SK-N-SH (cell line): ENCODE data around the gene TJP1. TPM values are rescaled to one million over a fixed set of nuclear protein-coding genes. Genes with fewer than 3 reads are reported as not detected.

Experiments
- CTCF ChIA-PET: fragments of 300-600, 350-600 bp; formaldehyde crosslinking; extraction: SDS; loops from one replicate; lab custom pipeline; 2021; lab: Yijun Ruan, JAX
- POLR2A ChIA-PET: fragments of 350-600 bp; sonication (Branson Sonifier 250); formaldehyde crosslinking; extraction: SDS; loops from one replicate; lab custom pipeline; 2020; ENCODE audit warnings: antibody characterized with exemption, inconsistent platforms; lab: Yijun Ruan, JAX
- DNase-seq: peaks from one replicate; pipeline ENCODE4 v3.0.0; 2012
- H2AFZ ChIP-seq: fragments of 200-600 bp; sonication (generic); 2 replicates; pipeline ENCODE4 v1.8.1; 2016; ENCODE audit warnings: antibody characterized with exemption, mild to moderate bottlenecking, low read depth
- H3F3A ChIP-seq: fragments of 200-600 bp; sonication (generic); replicated peaks from 2 replicates; pipeline ENCODE3; 2016; ENCODE audit warnings: antibody characterized with exemption, mild to moderate bottlenecking; ENCODE audit not compliant: insufficient read depth
- H3K27ac ChIP-seq, 2 experiments: fragments of 200-500 bp in 1 of 2; fragments of 200-600 bp in 1 of 2; sonication (Bioruptor generic) in 1 of 2; sonication (generic), shearing (Covaris generic) in 1 of 2; 2 replicates each; pipeline versions ENCODE4 v1.5.1 to v1.6.1; 2014 to 2016; ENCODE audit warnings: low read depth in 2 of 2, inconsistent platforms in 1 of 2, low read length in 1 of 2, mild to moderate bottlenecking in 1 of 2, mixed read lengths in 1 of 2
- H3K27me3 ChIP-seq: fragments of 200-600 bp; sonication (generic), shearing (Covaris generic); 2 replicates; pipeline ENCODE4 v1.6.1; 2016; ENCODE audit warnings: mixed run types; ENCODE audit not compliant: insufficient read depth
- H3K36me3 ChIP-seq, 2 experiments: fragments of 200-500 bp in 1 of 2; fragments of 200-600 bp in 1 of 2; sonication (Bioruptor generic) in 1 of 2; sonication (generic) in 1 of 2; replicated peaks in 1 of 2; 2 replicates each; pipeline versions ENCODE3 to v1.5.1; 2014 to 2016; ENCODE audit warnings: low read length in 1 of 2, mild to moderate bottlenecking in 1 of 2; ENCODE audit not compliant: insufficient read depth in 2 of 2, control insufficient read depth in 1 of 2
- H3K4me1 ChIP-seq, 2 experiments: fragments of 200-500 bp in 1 of 2; fragments of 200-600 bp in 1 of 2; sonication (Bioruptor generic) in 1 of 2; sonication (generic), shearing (Covaris generic) in 1 of 2; 2 replicates each; pipeline versions ENCODE4 v1.5.1 to v1.6.1; 2014 to 2016; ENCODE audit warnings: low read depth in 1 of 2, low read length in 1 of 2, mixed run types in 1 of 2; ENCODE audit not compliant: insufficient read depth in 2 of 2, control insufficient read depth in 1 of 2
- H3K4me2 ChIP-seq: fragments of 200-600 bp; sonication (generic), shearing (Covaris generic); 2 replicates; pipeline ENCODE4 v1.6.1; 2017; ENCODE audit warnings: mixed run types
- H3K4me3 ChIP-seq, 2 experiments: fragments of 200-500 bp in 1 of 2; fragments of 200-600 bp in 1 of 2; sonication (Bioruptor generic) in 1 of 2; sonication (generic), shearing (Covaris generic) in 1 of 2; 2 replicates each; pipeline versions ENCODE4 v1.5.1 to v1.8.1; 2014 to 2016; ENCODE audit warnings: low read depth in 2 of 2, inconsistent platforms in 1 of 2, low read length in 1 of 2, mild to moderate bottlenecking in 1 of 2, mixed read lengths in 1 of 2, moderate library complexity in 1 of 2
- H3K79me2 ChIP-seq: fragments of 200-600 bp; sonication (generic); 2 replicates; pipeline ENCODE4 v1.8.1; 2017; ENCODE audit warnings: mild to moderate bottlenecking; ENCODE audit not compliant: insufficient read depth
- H3K9ac ChIP-seq: fragments of 200-600 bp; sonication (generic); 2 replicates; pipeline ENCODE4 v1.6.1; 2017; ENCODE audit warnings: mixed run types
- H3K9me2 ChIP-seq: fragments of 200-600 bp; sonication (generic); 2 replicates; pipeline ENCODE4 v1.6.1; 2017; ENCODE audit warnings: mixed run types
- H3K9me3 ChIP-seq: fragments of 200-600 bp; sonication (generic); 2 replicates; pipeline ENCODE4 v1.6.1; 2017; ENCODE audit warnings: mixed run types, mild to moderate bottlenecking, moderate library complexity
- H4K20me1 ChIP-seq: fragments of 200-600 bp; sonication (generic); 2 replicates; pipeline ENCODE4 v1.6.1; 2017; ENCODE audit warnings: mild to moderate bottlenecking, mixed run types; ENCODE audit not compliant: insufficient read depth
- CHD2 ChIP-seq: fragments of 150-350 bp; IDR thresholded peaks from 2 replicates; pipeline ENCODE4 v1.6.1; 2018; ENCODE audit warnings: low read length; ENCODE audit not compliant: partially characterized antibody
- CTCF ChIP-seq: fragments of 200-600 bp; sonication (generic); IDR thresholded peaks from 2 replicates; pipeline ENCODE4 v1.6.1; 2017; ENCODE audit warnings: antibody characterized with exemption, mild to moderate bottlenecking, moderate library complexity
- ELF1 ChIP-seq: IDR thresholded peaks from 2 replicates; pipeline ENCODE4 v1.4.0; 2012
- EP300 ChIP-seq, 2 experiments: IDR thresholded peaks; 2 replicates each; pipeline versions ENCODE4 v1.4.0 to v1.6.1; 2012; ENCODE audit warnings: borderline replicate concordance in 1 of 2, low read depth in 1 of 2, low read length in 1 of 2
- EZH2phosphoT487 ChIP-seq: fragments of 200-600 bp; sonication (generic); IDR thresholded peaks from 2 replicates; pipeline ENCODE4 v1.6.1; 2017; ENCODE audit warnings: low read depth, mixed run types, mild to moderate bottlenecking, antibody characterized with exemption, moderate library complexity, borderline replicate concordance
- GATA2 ChIP-seq: sonication (generic); formaldehyde crosslinking; IDR thresholded peaks from 2 replicates; pipeline ENCODE4 v1.5.0; 2020; ENCODE audit warnings: mild to moderate bottlenecking, missing genetic modification reagents
- IRF3 ChIP-seq: fragments of 150-350 bp; IDR thresholded peaks from 2 replicates; pipeline ENCODE4 v1.6.1; 2016; ENCODE audit warnings: mild to moderate bottlenecking, low read depth, low read length
- JUND ChIP-seq: IDR thresholded peaks from 2 replicates; pipeline ENCODE4 v1.4.0; 2012
- MAX ChIP-seq: IDR thresholded peaks from 2 replicates; pipeline ENCODE4 v1.4.0; 2012; ENCODE audit warnings: low read depth
- MEF2A ChIP-seq: IDR thresholded peaks from 2 replicates; pipeline ENCODE4 v1.4.0; 2012; ENCODE audit warnings: low read depth, borderline replicate concordance
- NFIC ChIP-seq: IDR thresholded peaks from 2 replicates; pipeline ENCODE4 v1.4.0; 2012; ENCODE audit warnings: borderline replicate concordance
- PBX3 ChIP-seq: IDR thresholded peaks from 2 replicates; pipeline ENCODE4; 2012
- POLR2AphosphoS5 ChIP-seq: IDR thresholded peaks from 2 replicates; pipeline ENCODE4 v1.6.1; 2012; ENCODE audit warnings: low read depth, low read length
- RCOR1 ChIP-seq: fragments of 150-350 bp; IDR thresholded peaks from 2 replicates; pipeline ENCODE4 v1.6.1; 2017; ENCODE audit warnings: antibody characterized with exemption, low read length
- RXRA ChIP-seq: IDR thresholded peaks from 2 replicates; pipeline ENCODE4 v1.4.0; 2012; ENCODE audit warnings: low read depth, mild to moderate bottlenecking, borderline replicate concordance
- WGBS: methylation state at CpG from one replicate; pipeline ENCODE4 v1.1.6; 2017; ENCODE audit warnings: low lambda C conversion rate; 5-methylcytosine and 5-hydroxymethylcytosine counted together
- polyA plus RNA-seq, 3 experiments: library from polyadenylated mRNA; depleted of rRNA; stranded (reverse); fragments of >200 nt; gene quantifications; 2 replicates each; pipeline ENCODE4 v1.2.3, GENCODE V29; 2012

The TJP1 gene
- polyA plus RNA-seq, 1 of the 3 experiments (the other 2 are of a cell fraction) = 17.5 TPM

GRCh38 chr15:29849218-29849617 is 26.9 kb upstream of the TJP1 start:
- DNase-seq = no peak
- no peak overlapping the region for H3K9ac ChIP-seq
- peaks cover 6% of the 10 kb centered on the region; the same call in 1 of the 2 replicates for H3K9me3 ChIP-seq
- no peaks in the 10 kb centered on the region for H3K36me3 ChIP-seq
- no peak overlapping the region for H2AFZ ChIP-seq
- H3K4me2 ChIP-seq = no peak overlapping the region
- 38% methylated on average over 1 of the region's 1 CpG for WGBS
- TF ChIP-seq PBX3 (no peak), JUND (no peak), RXRA (no peak), MAX (no peak), CHD2 (no peak), MEF2A (no peak), EP300 (IDR thresholded peaks at IDR 0.05; ENCODE audit: borderline replicate concordance in 1 of 2, low read depth in 1 of 2, low read length in 1 of 2) (no peak), CTCF (no peak), IRF3 (no peak), EZH2phosphoT487 (no peak), GATA2 (CRISPR knock-in tag) (no peak), ELF1 (no peak), NFIC (no peak)
- no peaks in the 10 kb centered on the region; a peak in 1 of 4 replicates for H3K4me1 ChIP-seq
- H3F3A ChIP-seq = no peaks in the 10 kb centered on the region
- H3K27ac ChIP-seq = no peak overlapping the region
- no peaks in the 10 kb centered on the region for H3K79me2 ChIP-seq
- ChIA-PET CTCF (no interaction called here), POLR2A (no interaction called here)
- no peaks in the 10 kb centered on the region for H3K9me2 ChIP-seq
- H3K27me3 ChIP-seq = no peaks in the 10 kb centered on the region
- no peak overlapping the region for H3K4me3 ChIP-seq
- H4K20me1 ChIP-seq = no peaks in the 10 kb centered on the region

GRCh38 chr15:29844290-29844903 is 22.1 kb upstream of the TJP1 start:
- Histone ChIP-seq H3K9me2 (no peaks in the 10 kb centered on the region), H3F3A (no peaks in the 10 kb centered on the region), H3K4me1 (no peaks in the 10 kb centered on the region; a peak in 1 of 4 replicates), H2AFZ (no peak overlapping the region), H3K36me3 (no peaks in the 10 kb centered on the region), H3K4me3 (no peak overlapping the region), H3K9me3 (no peaks in the 10 kb centered on the region), H4K20me1 (no peaks in the 10 kb centered on the region), H3K9ac (no peak overlapping the region), H3K27me3 (no peaks in the 10 kb centered on the region), H3K79me2 (no peaks in the 10 kb centered on the region), H3K27ac (no peak overlapping the region), H3K4me2 (no peak overlapping the region)
- TF ChIP-seq RCOR1 = no peak
- TF ChIP-seq NFIC = no peak
- TF ChIP-seq POLR2AphosphoS5 = no peak
- CTCF ChIA-PET = no interaction called here
- 63% methylated on average over 5 of the region's 5 CpGs for WGBS
- DNase-seq = no peak
- POLR2A ChIA-PET = no interaction called here
